ENCODE results near the gene NXN. TPM values are rescaled to one million over a fixed set of nuclear protein-coding genes. Genes with fewer than 3 reads are reported as not detected.
A peak's percentile ranks its signal among the peaks of the same experiment; 100 is the strongest.

The NXN gene
- total RNA-seq, 2 donors from 2014 or later, result 15.6 to 17.5 TPM

- Histone ChIP-seq H3K27ac (no peak overlapping the region), H3K4me1 (peaks cover 0 to 7% of the 10 kb centered on the region in 2 donors), H3K9me3 (no peaks in the 10 kb centered on the region), H3K27me3 (no peaks in the 10 kb centered on the region), H3K36me3 (no peaks in the 10 kb centered on the region), H3K4me3 (no peak overlapping the region)
- DNase-seq (ENCODE audit: low spot score), result no peak
- TF ChIP-seq CTCF (IDR thresholded peaks at IDR 0.05), result no peak
Observed at GRCh38 chr17:946510-947236, 32.9 kb downstream of the NXN start.

- DNase-seq (ENCODE audit: low spot score), result no peak
- Histone ChIP-seq H3K9me3 (no peaks in the 10 kb centered on the region), H3K36me3 (no peaks in the 10 kb centered on the region), H3K27me3 (no peaks in the 10 kb centered on the region), H3K4me3 (no peak overlapping the region), H3K4me1 (no peaks in the 10 kb centered on the region), H3K27ac (no peak overlapping the region)
- TF ChIP-seq CTCF (IDR thresholded peaks at IDR 0.05), result no peak
Observed at GRCh38 chr17:945672-946071, 33.9 kb downstream of the NXN start.

- TF ChIP-seq CTCF (IDR thresholded peaks at IDR 0.05), result no peak
- H3K27me3 ChIP-seq, result no peaks in the 10 kb centered on the region
- H3K4me1 ChIP-seq, result no peaks in the 10 kb centered on the region
- no peaks in the 10 kb centered on the region for H3K9me3 ChIP-seq
- H3K36me3 ChIP-seq, result no peaks in the 10 kb centered on the region
- no peak for DNase-seq (ENCODE audit: low spot score)
- no peak overlapping the region for H3K27ac ChIP-seq
- H3K4me3 ChIP-seq, result no peak overlapping the region
Observed at GRCh38 chr17:944266-944826, 35.2 kb downstream of the NXN start.

GRCh38 chr17:935485-935884, 44.1 kb downstream of the NXN start:
- H3K9me3 ChIP-seq, result no peaks in the 10 kb centered on the region
- no peaks in the 10 kb centered on the region for H3K27me3 ChIP-seq
- H3K27ac ChIP-seq, result no peak overlapping the region
- no peak for TF ChIP-seq CTCF (IDR thresholded peaks at IDR 0.05)
- peaks cover 0 to 19% of the 10 kb centered on the region in 2 donors for H3K4me1 ChIP-seq
- DNase-seq (ENCODE audit: low spot score), result no peak
- H3K4me3 ChIP-seq, result no peak overlapping the region
- no peaks in the 10 kb centered on the region for H3K36me3 ChIP-seq

GRCh38 chr17:933312-934073, 46.1 kb downstream of the NXN start:
- TF ChIP-seq CTCF (IDR thresholded peaks at IDR 0.05), result no peak
- H3K4me1 ChIP-seq, result peaks cover 0 to 36% of the 10 kb centered on the region in 2 donors
- DNase-seq (ENCODE audit: low spot score), result no peak
- H3K36me3 ChIP-seq, result no peaks in the 10 kb centered on the region
- no peaks in the 10 kb centered on the region for H3K9me3 ChIP-seq
- peak overlapping the region; percentile 28 to 33 for H3K27ac ChIP-seq
- H3K4me3 ChIP-seq, result no peak overlapping the region
- no peaks in the 10 kb centered on the region for H3K27me3 ChIP-seq
